ENCODE measurements around the gene FAM53A.

The FAM53A gene

DNA sequence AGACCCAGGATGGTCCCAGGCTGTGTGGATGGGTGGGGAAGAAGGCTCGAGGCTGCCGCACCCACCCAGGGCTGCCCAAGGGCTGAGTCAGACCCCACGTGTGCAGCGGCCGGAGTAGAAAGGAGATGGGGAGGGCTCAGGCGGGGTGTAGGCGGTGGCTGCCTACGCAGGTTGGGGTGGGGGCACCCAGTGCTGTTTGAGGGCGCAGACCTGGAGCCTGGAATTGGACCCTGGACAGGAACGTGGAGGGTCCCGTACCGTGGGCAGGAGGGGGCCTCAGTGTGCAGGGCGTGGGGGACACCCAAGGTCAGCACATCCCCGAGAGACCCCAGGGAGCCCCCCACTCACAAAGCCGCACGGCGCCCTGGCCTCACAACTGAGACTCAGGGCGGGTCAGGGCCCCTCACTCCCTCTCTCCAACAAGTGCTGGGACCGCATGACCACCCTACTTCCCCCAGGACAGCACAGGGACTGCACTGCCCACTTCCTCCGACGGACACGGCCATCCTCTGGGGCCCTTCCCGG is 79.9 kb downstream of the FAM53A start:
- DNase-seq = peak; percentile 6

GRCh38 chr4:1603413-1604135 is 80.5 kb downstream of the FAM53A start:
- no peak for DNase-seq

DNA sequence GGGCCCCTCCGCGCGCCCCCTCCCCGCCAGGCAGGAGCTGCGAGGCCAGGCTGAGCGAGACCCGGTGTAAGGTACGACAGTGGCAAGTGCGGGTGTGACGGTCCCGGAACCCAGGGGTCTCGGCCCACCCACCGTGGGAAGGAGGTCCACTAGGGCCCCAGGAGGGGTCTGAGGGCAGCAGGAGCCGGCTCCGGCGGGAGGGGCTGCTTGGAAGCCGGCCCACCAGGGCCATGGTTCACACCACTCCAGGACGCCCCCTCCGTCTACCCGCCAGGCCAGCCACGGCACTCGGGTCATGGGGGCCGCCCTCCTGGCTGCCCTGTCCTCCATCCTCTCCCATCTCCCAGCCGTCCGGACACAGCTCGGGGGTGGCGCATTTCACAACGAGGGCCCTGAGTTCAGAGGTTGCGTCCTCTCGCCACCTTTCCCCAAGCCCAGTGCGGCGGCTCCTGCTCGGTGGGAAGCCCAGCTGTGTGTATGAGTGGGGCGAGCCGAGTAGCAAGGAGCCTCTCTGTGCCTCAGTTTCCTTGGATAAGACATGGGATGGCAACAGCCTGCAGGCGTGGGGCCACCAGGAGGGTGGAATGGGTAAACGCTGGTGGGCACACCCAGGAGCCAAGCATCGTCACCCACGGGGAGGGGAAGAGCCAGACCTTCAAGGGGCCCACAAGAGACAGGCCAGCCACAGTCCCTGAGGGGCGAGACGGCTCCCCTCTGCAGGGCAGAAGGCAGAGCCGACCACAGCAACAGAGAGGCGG is 81.3 kb downstream of the FAM53A start:
- no peak for DNase-seq

GRCh38 chr4:1601852-1602654 is 82.1 kb downstream of the FAM53A start:
- no peak for DNase-seq

GRCh38 chr4:1601533-1601835 is 82.6 kb downstream of the FAM53A start:
- no peak for DNase-seq

GRCh38 chr4:1600811-1601532 is 83.1 kb downstream of the FAM53A start:
- no peak for DNase-seq

DNA sequence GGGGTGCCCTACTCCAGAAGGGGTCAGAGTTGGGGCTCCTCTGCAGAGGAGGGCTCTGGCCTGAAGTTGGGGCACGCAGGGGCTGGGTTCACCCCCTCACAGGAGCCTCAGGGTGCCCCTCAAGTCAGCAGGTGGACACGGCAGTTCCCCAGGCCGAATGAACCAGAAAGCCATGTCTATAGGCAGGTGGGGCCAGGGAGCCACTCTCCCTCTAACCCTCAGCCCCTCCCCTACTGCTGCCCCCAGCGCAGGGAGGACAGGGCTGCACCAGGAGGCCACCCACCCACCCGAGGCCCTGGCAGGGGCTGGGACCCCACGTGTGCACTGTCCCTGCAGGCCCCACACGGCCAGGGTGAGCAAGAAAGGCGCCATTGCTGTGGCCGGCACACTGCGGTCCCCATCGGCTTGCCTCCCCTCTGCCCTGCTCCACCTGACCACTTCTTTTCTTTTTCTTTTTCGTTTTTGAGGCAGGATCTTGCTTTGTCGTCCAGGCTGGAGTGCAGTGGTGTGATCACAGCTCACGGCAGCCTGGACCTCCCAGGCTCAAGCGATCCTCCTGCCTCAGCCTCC is 83.8 kb downstream of the FAM53A start:
- no peak for DNase-seq

- DNase-seq = no peak
These were observed 84.5 kb downstream of the FAM53A start for GRCh38 chr4:1599491-1600210.

DNA sequence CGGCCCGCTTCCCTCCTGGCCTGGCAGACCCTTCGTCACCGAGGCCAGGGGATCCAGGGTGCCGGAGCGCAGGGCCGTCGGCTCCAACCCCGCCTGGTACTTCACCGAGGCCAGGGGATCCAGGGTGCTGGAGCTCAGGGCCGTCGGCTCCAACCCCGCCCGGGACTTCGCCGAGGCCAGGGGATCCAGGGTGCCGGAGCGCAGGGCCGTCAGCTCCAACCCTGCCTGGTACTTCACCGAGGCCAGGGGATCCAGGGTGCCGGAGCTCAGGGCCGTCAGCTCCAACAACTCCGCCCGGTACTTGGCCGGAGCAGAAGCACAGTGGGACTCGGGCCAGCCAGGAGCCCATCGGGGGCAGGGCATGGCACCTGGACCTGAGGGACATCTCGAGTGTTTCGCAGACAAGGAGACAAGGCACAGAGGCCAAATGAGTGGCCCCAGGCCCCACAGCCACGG is 85.1 kb downstream of the FAM53A start:
- DNase-seq = no peak

DNA sequence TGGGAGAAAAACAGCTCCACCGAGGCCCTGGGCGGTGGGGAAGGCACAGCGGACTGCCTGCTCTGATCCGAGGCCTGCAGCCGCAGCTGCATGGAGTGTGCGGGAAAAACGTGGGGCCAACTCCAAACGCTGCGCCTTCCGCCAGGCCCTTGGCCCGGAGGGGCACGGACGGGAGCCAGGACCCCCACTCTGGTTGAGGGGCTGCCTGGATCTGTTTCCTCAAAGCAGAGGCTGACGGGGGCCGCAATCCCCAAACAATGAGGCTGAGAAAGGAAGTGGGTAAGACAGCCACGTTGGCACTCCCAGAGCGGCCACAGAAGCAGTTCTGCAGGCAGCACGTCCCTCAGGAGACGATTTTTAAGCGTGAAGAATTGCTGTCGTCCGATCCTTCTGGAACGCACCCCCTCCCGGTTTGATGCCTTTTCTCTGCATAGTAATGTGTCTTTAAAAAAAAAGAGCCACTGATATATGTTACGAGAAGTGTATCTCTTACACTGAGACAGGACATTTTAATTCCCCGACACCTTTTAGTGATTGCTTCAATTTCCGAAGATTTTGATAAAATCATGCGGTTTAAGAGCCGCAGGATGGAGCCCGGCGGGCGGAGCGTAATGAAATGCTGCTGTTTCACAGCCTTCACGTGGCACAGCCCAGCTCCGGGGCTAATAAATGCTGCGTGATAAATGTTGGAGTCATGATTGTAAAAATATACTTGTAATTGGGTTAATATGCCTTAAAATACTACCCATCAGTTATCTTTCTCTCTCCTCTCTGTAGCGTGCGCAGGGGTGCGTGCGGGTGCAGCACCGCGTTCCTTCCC is 85.7 kb downstream of the FAM53A start:
- DNase-seq = no peak

GRCh38 chr4:1597021-1597931 is 86.8 kb downstream of the FAM53A start:
- DNase-seq = no peak

- no peak for DNase-seq
These were observed 87.7 kb downstream of the FAM53A start for GRCh38 chr4:1596393-1596792.

GRCh38 chr4:1595789-1596325 is 88.3 kb downstream of the FAM53A start:
- DNase-seq = no peak

DNA sequence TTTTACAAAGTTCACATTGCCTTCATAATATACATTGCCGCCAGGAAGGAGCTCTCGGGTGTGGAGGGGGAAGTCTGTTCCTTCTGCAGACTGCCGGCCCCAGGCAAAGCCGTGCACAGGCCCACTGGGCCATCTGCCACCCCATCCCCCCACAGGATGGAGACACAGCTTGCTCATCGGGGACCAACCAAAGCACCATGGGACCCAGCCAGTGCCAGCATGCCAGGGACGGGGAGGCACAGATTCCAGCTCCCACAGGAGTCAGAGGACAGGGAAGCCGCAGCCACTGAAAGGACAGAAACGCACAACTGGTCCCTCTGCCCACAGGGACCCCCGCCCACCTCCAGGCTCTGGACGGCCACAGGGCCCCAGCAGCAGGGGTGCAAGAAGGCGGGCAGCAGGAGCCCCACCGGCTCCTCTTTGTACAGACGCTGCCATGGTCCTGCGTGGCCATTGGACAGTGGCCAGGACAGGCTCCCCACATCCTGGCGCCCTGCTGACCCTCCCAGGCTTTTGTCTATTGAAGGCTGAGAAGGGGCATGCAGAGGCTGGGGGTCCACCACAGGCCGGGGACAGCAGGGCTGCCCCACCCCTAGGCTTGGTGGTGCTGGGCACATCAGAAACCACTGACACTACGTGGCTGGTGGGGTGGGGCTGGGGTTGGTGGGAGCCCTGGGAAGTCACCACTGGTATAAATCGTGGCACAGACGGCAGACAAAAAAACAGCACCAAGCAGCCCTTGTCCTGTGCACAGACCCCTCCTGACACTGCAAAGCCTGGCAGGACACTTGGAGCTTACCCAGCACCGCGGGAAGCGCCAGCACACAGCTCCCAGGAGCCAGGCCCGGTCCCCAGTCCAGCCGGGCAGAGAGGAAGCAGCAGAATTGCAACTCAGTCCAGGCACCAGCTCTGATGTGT is 89.0 kb downstream of the FAM53A start:
- no peak for DNase-seq

DNA sequence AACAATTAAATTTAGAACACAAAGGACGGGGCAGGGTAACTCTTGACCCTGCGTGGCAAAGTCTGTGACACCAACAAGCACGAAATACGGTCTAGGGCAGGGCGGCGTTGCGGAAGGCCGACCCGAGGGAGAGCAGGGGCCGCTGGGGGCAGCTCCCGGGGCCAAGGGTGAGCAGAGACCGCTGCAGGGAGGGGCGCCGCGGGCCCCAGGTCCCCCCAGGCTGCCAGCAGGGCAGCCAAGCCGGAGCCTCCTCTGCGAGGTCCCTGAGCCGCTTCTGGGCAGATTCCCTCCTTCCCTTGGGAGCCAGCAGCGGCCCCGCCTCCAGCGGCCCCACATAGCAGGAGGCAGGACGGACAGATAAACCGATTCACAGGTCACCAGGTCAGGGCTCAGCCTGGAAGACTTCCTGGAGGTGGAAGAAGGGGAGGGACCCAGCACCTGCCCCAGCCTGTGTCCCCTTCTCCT is 90.2 kb downstream of the FAM53A start:
- DNase-seq = no peak

DNA sequence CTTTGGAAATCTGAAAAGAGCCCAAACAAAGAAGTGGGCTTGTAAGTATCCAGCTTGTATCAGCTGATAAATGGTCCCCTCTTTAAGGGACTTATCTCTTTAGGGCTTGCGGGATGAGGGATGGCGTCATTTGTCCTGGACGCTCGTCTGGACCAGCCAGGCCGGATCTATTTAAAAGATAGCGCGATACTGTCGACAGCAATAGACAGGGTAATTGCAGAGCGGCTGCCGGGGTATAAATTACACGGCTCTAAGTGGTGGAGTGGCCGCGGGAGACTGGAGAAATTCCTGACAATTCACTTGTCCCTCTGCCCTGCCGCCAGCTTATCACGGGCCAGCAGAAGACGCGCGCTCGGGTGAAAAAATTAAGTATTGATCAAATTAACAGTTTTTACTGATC is 90.7 kb downstream of the FAM53A start:
- no peak for DNase-seq

DNA sequence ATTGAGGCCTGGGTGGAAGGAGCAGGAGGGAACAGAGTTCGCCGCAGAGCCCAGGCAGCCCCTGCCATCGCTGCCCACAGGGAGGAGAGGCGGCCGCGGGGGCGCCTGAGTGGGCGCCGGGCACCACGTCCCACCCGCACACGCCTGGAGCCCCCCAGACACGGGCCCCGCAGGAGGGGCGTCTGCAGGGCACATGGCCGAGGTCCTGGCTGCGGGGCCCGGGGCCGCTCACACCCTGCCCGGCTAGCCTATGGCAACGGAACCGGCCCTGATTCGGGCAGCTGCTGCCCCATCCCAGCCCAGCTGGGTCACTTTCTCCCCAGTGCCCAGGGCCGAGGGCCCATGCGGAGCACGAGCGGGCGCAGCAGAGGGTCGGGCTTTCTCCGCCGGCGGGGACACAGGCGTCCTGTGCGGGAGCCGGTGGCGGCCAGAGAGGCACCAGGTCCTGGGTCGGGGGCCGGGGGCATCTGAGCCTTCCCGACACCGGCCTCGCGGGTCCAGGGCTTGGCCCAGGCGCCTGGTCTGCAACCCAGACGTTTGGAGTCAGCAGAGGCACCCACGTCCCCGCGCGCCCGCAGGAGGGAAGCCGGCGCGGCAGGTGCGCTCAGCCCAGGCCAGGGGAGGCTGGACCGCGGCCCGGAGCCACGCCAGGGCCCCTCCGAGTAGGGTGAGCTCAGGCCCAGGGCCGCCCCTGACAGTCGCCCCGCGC is 91.2 kb downstream of the FAM53A start:
- no peak for DNase-seq

Data from fibroblast of skin of back (primary cell).